IMR-90 (cell line): ENCODE results near the gene SGMS1. TPM values are rescaled to one million over a fixed set of nuclear protein-coding genes. Genes with fewer than 3 reads are reported as not detected.

Experiments used
- ATAC-seq: fragments of 200-7000 bp; cut with Tn5 transposase; 2 replicates; pipeline ENCODE4 v1.9.1; 2020; ENCODE audit warnings: low read depth, mild to moderate bottlenecking, moderate library complexity
- BruUV-seq: library from RNA; stranded (reverse); fragments of 400-500 nt; replicated peaks from 2 replicates; lab custom pipeline; 2021; lab: Mats Ljungman, UMichigan
- CTCF ChIA-PET: fragments of 300-600 bp; formaldehyde crosslinking; extraction: SDS; loops from one replicate; lab custom pipeline; 2021; ENCODE audit warnings: antibody characterized with exemption; lab: Yijun Ruan, JAX
- POLR2A ChIA-PET: fragments of 300-600 bp; sonication (Branson Sonifier 250); formaldehyde crosslinking; loops from one replicate; lab custom pipeline; 2022; ENCODE audit warnings: antibody characterized with exemption; ENCODE audit not compliant: unreplicated experiment; lab: Charles Lee
- DNase-seq: peaks from one replicate; pipeline ENCODE4 v3.0.0; 2013
- H2AFZ ChIP-seq: replicated peaks from 2 replicates; pipeline ENCODE3; 2013; ENCODE audit warnings: low read length, mild to moderate bottlenecking; ENCODE audit not compliant: poor library complexity
- H2AK5ac ChIP-seq: 2 replicates; pipeline ENCODE4 v1.6.1; 2013; ENCODE audit warnings: low read depth, low read length, inconsistent platforms
- H2AK9ac ChIP-seq: replicated peaks from 2 replicates; pipeline ENCODE3; 2013; ENCODE audit warnings: mild to moderate bottlenecking, low read depth, low read length, moderate library complexity; ENCODE audit not compliant: poor library complexity
- H2BK120ac ChIP-seq: 2 replicates; pipeline ENCODE4 v1.6.1; 2013; ENCODE audit warnings: low read depth, low read length, inconsistent platforms
- H2BK15ac ChIP-seq: 3 replicates; pipeline ENCODE4 v1.6.1; 2013; ENCODE audit warnings: low read depth, low read length, inconsistent platforms
- H2BK20ac ChIP-seq: 2 replicates; pipeline ENCODE4 v1.6.1; 2013; ENCODE audit warnings: low read depth, mild to moderate bottlenecking, inconsistent platforms, low read length, moderate library complexity
- H2BK5ac ChIP-seq: 2 replicates; pipeline ENCODE4 v1.6.1; 2013; ENCODE audit warnings: mild to moderate bottlenecking, low read depth, low read length, inconsistent platforms; ENCODE audit not compliant: poor library complexity, severe bottlenecking
- H3K14ac ChIP-seq: replicated peaks from 2 replicates; pipeline ENCODE4 v1.6.1; 2013; ENCODE audit warnings: low read depth, low read length, inconsistent platforms
- H3K18ac ChIP-seq: 2 replicates; pipeline ENCODE4 v1.6.1; 2013; ENCODE audit warnings: low read depth, low read length, control low read depth
- H3K23ac ChIP-seq: 2 replicates; pipeline ENCODE4 v1.6.1; 2013; ENCODE audit warnings: low read depth, low read length, inconsistent platforms
- H3K27ac ChIP-seq: 2 replicates; pipeline ENCODE4 v1.5.1; 2013; ENCODE audit warnings: mild to moderate bottlenecking, control low read depth, low read length; ENCODE audit not compliant: insufficient read depth
- H3K27me3 ChIP-seq: 2 replicates; pipeline ENCODE4 v1.6.1; 2013; ENCODE audit warnings: low read length; ENCODE audit not compliant: control insufficient read depth, insufficient read depth
- H3K36me3 ChIP-seq: 2 replicates; pipeline ENCODE4 v1.6.1; 2013; ENCODE audit warnings: low read length, mixed read lengths; ENCODE audit not compliant: control insufficient read depth, insufficient read depth
- H3K4ac ChIP-seq: 2 replicates; pipeline ENCODE4 v1.6.1; 2013; ENCODE audit warnings: low read depth, low read length, inconsistent platforms
- H3K4me1 ChIP-seq: 2 replicates; pipeline ENCODE4 v1.6.1; 2013; ENCODE audit warnings: low read length, mixed read lengths; ENCODE audit not compliant: control insufficient read depth, insufficient read depth
- H3K4me2 ChIP-seq: 2 replicates; pipeline ENCODE4 v1.6.1; 2013; ENCODE audit warnings: low read depth, mild to moderate bottlenecking, control low read depth, low read length, moderate library complexity
- H3K4me3 ChIP-seq: 2 replicates; pipeline ENCODE4 v1.5.1; 2013; ENCODE audit warnings: low read depth, mild to moderate bottlenecking, control low read depth, low read length, moderate library complexity; ENCODE audit not compliant: insufficient read depth
- H3K56ac ChIP-seq: 2 replicates; pipeline ENCODE4 v1.6.1; 2013; ENCODE audit warnings: low read length, inconsistent platforms; ENCODE audit not compliant: insufficient read depth; ENCODE audit errors: extremely low read depth
- H3K79me1 ChIP-seq, 2 experiments: 2 replicates each; pipeline ENCODE4 v1.6.1; 2013; ENCODE audit warnings: low read length in 2 of 2, inconsistent platforms in 1 of 2, low read depth in 1 of 2
- H3K9ac ChIP-seq: 2 replicates; pipeline ENCODE4 v1.6.1; 2013; ENCODE audit warnings: low read depth, low read length, control low read depth
- H3K9me1 ChIP-seq: 2 replicates; pipeline ENCODE4 v1.6.1; 2013; ENCODE audit warnings: low read length, inconsistent platforms; ENCODE audit not compliant: insufficient read depth
- H3K9me3 ChIP-seq: 2 replicates; pipeline ENCODE4 v1.6.1; 2013; ENCODE audit warnings: low read length; ENCODE audit not compliant: control insufficient read depth, insufficient read depth
- H4K20me1 ChIP-seq: 2 replicates; pipeline ENCODE4 v1.6.1; 2013; ENCODE audit warnings: low read length, inconsistent platforms; ENCODE audit not compliant: insufficient read depth
- H4K5ac ChIP-seq: 2 replicates; pipeline ENCODE4 v1.6.1; 2013; ENCODE audit warnings: mild to moderate bottlenecking, low read depth, low read length, control low read depth
- H4K8ac ChIP-seq, 2 experiments: 2 replicates each; pipeline ENCODE4 v1.6.1; 2013; ENCODE audit warnings: low read depth in 2 of 2, low read length in 2 of 2, control low read depth in 1 of 2, inconsistent platforms in 1 of 2
- H4K91ac ChIP-seq: 2 replicates; pipeline ENCODE4 v1.6.1; 2013; ENCODE audit warnings: low read depth, low read length, inconsistent platforms; ENCODE audit not compliant: insufficient read depth
- CEBPB ChIP-seq: IDR thresholded peaks from 2 replicates; pipeline ENCODE4 v1.6.1; 2012; ENCODE audit warnings: low read depth, low read length, improper control_type of control experiment
- RAD21 ChIP-seq: IDR thresholded peaks from 2 replicates; pipeline ENCODE4 v1.6.1; 2012; ENCODE audit warnings: low read length, improper control_type of control experiment
- SMC3 ChIP-seq: fragments of 150-350 bp; IDR thresholded peaks from 2 replicates; pipeline ENCODE4 v1.6.1; 2016; ENCODE audit warnings: low read depth, mild to moderate bottlenecking, antibody characterized with exemption, low read length, moderate library complexity
- WGBS, 2 experiments: methylation state at CpG; one replicate each; pipeline versions ENCODE4 v1.1.5 to v1.1.7; 2013; ENCODE audit warnings: missing lambda C conversion rate in 2 of 2; ENCODE audit not compliant: insufficient read length in 1 of 2; ENCODE audit errors: extremely low coverage in 2 of 2; 5-methylcytosine and 5-hydroxymethylcytosine counted together
- dilution Hi-C: fragments of 300-500 bp; cut with HindIII; formaldehyde crosslinking; loops from one replicate; pipeline ENCODE4 v1.14.3; 2018; ENCODE audit warnings: low sequenced_read_pairs; ENCODE audit not compliant: unreplicated experiment
- in situ Hi-C: fragments of 300-500 bp; cut with MboI; formaldehyde crosslinking; loops from 3 replicates; pipeline ENCODE4 v1.14.3; 2019; ENCODE audit warnings: low sequenced_read_pairs, inconsistent platforms, mixed read lengths
- intact Hi-C: fragments of 100-400 bp; cut with micrococcal nuclease; formaldehyde crosslinking; loops from 2 replicates; pipeline ENCODE4 v1.10.0; 2022
- polyA plus RNA-seq, 3 experiments: library from polyadenylated mRNA; depleted of rRNA; stranded (reverse); fragments of >200 nt; gene quantifications; 2 replicates each; pipeline ENCODE4 v1.2.3, GENCODE V29; 2012; ENCODE audit warnings: low replicate concordance in 1 of 3
- total RNA-seq: library from RNA; depleted of rRNA; stranded (reverse); fragments of >200 nt; gene quantifications from 2 replicates; pipeline ENCODE4 v1.2.3, GENCODE V29; 2012

SGMS1 gene
- total and polyA plus RNA-seq, 2 of the 4 experiments (the other 2 are of a cell fraction), result 9.8 to 30.8 TPM

DNA sequence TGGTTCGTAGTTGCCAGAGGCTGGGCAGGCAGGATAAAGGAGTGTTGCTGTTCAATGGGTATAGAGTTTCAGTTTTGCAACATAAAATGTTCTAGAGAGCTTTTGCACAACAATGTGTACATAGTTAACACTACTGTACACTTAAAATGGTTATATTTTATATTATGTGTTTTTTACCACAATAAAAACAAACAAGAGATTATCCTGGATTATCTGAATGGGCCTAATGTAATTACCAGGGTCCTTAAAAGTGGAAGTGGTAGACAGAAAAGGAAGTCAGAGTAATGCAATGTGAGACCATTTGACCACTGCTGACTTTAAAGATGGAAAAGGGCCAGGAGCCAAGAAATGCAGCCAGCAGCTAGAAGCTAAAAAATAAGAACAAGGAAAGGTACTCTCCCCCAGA is 159.7 kb downstream of the SGMS1 start:
- POLR2A ChIA-PET, result no interaction called here
- no peak overlapping the region for H2BK120ac ChIP-seq
- no peak overlapping the region for H2BK15ac ChIP-seq
- no peak overlapping the region for H2BK5ac ChIP-seq
- H3K23ac ChIP-seq, result no peak overlapping the region
- no peak overlapping the region for H2AK9ac ChIP-seq
- peaks cover 4 to 7% of the 10 kb centered on the region in 2 experiments; a peak in 3 of 4 replicates for H3K79me1 ChIP-seq
- no TSS peak for BruUV-seq
- ATAC-seq (peak; percentile 32), DNase-seq (peak; percentile 41)
- no peak overlapping the region for H4K91ac ChIP-seq
- H4K5ac ChIP-seq, result no peak overlapping the region; the same call in 1 of the 2 replicates
- H4K8ac ChIP-seq, result no peak overlapping the region
- WGBS, 2 experiments, result no CpG with 5 or more reads among the region's 1 CpG
- no peak overlapping the region for H3K56ac ChIP-seq
- intact Hi-C loops (loop anchor here (5.0 kb wide), 1 partner anchor 88 kb away; no protein-coding TSS in a partner anchor), dilution Hi-C loops (no loop called here), in situ Hi-C loops (no loop called here)
- H2AFZ ChIP-seq, result no peak overlapping the region
- no peak overlapping the region for H2AK5ac ChIP-seq
- H3K4me1 ChIP-seq, result peaks cover 3% of the 10 kb centered on the region
- no peak overlapping the region for H3K4me3 ChIP-seq
- H3K9ac ChIP-seq, result no peak overlapping the region
- H3K27ac ChIP-seq, result no peak overlapping the region
- CTCF ChIA-PET, result no interaction called here
- H3K36me3 ChIP-seq, result no peaks in the 10 kb centered on the region
- H3K18ac ChIP-seq, result no peak overlapping the region
- no peak overlapping the region for H3K14ac ChIP-seq
- TF ChIP-seq CEBPB, result no peak
- no peak for TF ChIP-seq SMC3
- no peak for TF ChIP-seq RAD21
- H3K4ac ChIP-seq, result no peak overlapping the region
- H3K4me2 ChIP-seq, result no peak overlapping the region
- no peaks in the 10 kb centered on the region for H4K20me1 ChIP-seq
- no peaks in the 10 kb centered on the region for H3K9me3 ChIP-seq
- H3K27me3 ChIP-seq, result no peaks in the 10 kb centered on the region
- H3K9me1 ChIP-seq, result no peaks in the 10 kb centered on the region
- H2BK20ac ChIP-seq, result no peak overlapping the region
